Stimulated activated CD4-positive, alpha-beta T cell treated with anti-CD3 and anti-CD28 coated beads, Interleukin-15, amount 100 ng/mL, for 48 hours (primary cell): Measurements from ENCODE around the gene LRCOL1.

Source experiments
- DNase-seq, 2 donors: peaks; one replicate each; pipeline ENCODE4 v3.0.0-alpha.2; 2020; ENCODE audit warnings: low read depth in 2 of 2

LRCOL1 gene

DNA sequence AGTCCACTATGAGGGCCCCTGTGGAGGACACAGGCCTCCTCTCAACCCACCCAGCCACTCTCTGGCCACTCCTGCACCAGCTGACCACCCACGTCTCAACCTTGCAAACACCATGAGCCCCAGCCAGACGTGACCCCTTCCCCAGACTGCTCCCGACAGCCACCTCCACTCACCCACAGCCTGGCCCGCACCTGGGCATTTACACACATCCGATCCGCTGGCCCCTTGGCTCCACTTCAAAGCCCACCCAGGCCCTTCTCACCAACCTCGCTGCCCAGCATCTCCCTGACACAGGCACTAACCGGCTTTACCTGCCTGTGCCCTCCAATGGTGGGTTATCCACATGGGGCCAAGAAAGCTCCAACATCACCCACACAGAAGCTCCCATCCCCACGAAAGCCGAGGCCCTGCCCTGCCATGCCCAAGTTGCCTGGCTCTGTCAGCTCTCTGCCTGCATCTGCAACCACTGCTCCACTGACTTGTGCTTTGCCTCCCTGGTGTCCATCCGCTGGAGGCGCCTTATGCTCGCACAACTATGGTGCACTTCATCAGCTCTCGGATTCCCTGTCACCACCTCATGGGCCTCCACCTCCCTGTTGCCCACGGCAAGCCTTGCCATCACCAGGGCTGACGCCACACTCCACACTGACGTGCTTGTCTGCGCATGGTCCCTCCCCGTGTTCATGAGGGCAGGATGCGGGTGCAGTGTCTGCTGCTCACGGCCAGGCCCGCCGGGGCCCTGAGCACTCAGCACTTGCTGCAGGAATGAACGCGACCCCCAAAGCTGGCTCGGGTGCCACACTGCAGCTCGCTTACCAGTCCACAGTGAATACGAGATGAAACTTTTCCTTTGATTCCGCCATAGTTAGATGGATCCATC is 24.9 kb upstream of the LRCOL1 start:
- no peak for DNase-seq

DNA sequence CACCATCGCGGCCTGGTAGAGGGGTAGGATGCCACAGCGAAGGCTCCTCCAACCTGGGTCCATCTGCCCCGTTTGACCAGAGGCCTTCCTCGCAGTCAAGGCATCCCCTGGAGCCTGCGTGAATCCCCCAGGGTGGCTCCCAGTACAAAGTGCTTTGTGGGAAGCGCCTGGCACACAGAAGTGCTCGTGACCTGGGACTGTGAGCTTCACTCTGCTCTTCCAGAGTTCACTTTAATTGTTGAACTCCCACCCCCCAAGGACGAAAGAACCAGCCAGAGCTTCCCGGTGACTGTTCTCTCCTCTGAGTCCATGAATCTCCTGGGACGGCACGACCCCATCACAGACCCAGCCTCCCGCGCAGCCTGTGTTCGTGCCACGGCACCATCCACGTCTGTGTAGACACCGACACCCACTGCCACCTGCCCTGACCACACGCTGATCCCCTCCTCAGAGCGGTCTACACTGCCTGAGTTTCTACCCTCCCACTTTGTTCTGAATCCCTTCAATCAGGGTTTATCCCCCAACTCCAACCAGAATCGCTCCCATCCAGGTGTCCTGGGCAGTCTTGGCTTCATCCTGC is 24.1 kb upstream of the LRCOL1 start:
- DNase-seq = no peak

DNA sequence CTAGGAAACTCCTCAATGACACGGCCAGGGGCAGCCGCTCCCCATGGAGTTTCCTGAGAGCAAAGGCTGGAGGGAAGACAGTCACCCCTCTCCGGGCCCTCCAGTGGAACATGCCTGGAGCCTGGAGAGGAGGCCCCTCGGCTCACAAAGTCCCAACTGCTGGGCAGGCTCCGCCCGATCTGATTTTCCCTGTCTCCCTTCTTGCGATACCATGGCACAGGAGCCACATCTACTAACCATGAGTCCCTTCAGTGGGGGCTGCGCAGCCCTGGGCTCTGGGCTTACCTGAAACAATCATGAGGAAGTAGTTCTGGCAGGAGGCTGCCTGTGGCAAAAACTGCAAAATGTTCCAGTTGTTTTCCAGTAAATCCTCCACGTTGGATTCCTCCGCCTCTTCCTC is 23.5 kb upstream of the LRCOL1 start:
- DNase-seq = no peak

DNA sequence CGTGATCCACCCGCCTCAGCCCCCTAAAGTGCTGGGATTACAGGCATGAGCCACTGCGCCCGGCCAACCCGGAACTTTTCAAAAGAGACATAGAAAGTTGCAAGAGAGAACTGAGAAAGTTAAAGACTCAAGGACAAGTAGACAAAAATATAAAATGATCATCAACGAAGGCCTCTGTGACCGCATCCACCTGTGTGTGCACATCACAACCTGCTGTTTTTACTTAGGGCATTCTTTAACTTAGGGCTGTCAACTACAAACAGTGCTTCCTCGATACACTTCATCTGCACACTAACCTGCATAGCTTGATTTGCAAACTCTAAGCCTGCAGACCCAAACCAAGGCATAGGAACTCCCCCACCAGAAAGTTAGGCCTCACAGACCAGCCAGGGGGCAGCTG is 23.0 kb upstream of the LRCOL1 start:
- DNase-seq = no peak

DNA sequence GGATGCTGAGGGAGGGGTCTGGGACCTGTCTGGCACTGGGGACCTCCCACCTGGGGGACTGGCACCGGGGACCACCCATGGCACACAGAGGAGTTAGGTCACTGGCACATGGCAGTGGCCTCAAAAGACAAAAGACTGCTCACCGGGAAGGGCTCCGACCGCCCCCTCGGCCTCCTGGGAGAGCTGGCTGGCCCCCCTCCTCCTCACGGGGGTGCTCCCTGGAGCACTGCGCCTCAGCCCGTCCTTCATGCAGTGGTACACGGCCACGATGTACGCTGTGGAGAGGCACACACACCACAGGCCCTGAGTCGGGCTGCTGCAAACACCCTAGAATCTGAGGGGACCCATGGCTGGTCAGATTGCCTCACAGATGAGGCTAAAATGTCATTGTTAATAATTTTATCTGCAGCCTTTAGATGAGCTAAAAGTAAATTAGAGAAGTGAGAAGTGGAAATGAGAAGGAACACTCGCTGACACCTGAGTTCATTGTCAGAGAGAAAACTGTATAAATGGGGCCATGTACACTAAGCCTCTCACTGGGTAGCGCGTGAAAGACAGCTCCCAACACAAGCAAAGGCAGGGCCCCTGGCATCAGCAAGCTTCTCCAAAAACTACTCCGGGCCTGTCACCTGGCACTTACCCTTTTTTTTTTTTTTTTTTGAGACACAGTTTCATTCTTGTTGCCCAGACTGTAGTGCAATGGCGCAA is 22.3 kb upstream of the LRCOL1 start:
- DNase-seq = no peak

DNA sequence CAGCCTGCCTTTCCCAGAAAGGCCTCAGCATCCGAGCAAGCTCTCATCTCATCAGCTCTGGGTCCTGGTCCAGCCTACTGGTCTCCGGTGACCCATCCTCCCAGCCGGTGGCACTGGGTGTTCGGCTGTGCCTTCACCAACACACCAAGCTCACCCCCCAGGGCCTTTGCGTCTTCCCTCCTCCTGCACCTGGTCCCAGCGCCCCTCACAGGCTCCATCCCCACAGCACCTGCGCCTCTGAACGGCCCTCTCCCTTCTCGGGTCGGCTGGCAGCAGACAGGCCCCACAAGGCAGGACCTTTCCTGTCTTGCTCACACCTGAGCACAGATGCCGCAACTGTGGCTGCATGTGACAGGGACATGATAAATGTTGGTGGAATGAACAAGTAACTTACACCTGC is 21.3 kb upstream of the LRCOL1 start:
- DNase-seq = no peak

DNA sequence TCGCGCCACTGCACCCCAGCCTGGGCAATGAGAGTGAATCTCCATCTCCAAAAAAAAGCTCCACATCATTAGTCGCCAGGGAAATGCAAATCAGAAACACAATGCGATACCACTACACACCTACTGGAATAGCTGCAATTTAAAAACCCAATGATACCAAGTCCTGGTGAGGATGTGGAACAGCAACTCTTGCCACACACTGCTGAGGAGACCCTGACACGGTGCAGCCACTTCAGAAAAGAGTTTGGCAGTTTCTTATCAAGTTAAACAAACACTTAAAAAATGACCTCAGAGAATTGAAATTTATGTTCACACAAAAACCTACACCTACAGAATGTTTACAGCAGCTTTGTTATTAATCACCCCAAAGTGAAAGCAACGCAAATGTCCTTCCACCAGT is 20.3 kb upstream of the LRCOL1 start:
- DNase-seq = no peak

DNA sequence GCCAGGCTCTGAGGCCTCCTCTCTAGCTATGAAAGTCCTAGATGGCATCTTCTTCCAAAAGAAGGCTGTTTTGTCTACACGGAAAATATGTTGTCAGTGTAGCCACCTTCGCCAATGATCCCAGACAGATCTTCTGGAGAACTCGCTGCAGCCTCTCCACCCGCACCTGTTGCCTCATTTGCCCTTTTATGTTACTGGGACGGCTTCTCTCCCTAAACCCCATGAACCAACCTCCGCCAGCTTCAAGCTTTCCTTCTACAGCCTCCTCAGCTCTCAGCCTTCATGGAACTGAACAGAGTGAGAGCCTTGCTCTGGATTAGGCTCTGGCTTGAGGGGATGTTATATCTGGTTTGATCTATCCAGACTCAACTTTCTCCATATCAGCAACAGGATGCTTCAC is 18.9 kb upstream of the LRCOL1 start:
- no peak for DNase-seq

DNA sequence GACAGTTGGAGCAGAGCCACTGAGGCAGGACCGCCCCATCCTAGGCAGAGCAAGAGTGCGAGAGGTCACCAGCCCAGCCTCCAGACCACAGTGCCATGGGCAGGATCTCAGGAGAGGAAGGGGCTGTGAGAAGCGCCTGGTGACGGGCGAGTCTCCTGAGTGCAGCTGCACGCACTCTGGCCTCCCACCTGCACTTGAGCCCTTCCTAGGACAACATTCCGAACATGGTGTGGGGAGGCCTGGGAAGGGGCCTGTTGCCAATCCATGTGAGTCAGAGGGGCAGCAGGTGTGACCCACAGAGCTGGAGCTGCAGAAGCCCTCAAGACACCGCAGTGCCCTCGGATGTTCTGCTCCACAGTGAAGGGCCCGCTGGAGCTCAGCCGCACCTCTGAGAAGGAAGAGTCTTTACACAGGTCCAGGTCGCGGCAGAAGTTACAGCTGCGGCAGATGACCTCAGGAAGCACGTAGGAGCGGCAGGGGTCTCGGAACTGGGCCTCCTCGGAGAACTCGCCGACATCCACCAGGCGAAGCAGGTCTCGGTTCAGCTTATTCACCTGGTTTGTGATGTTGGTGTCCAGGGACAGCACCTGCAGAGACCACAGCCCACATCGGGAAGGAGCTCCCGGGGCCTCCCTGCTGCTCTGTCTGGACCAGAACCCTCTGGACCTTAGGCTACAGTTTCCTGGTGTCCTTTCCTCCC is 15.5 kb upstream of the LRCOL1 start:
- no peak for DNase-seq

DNA sequence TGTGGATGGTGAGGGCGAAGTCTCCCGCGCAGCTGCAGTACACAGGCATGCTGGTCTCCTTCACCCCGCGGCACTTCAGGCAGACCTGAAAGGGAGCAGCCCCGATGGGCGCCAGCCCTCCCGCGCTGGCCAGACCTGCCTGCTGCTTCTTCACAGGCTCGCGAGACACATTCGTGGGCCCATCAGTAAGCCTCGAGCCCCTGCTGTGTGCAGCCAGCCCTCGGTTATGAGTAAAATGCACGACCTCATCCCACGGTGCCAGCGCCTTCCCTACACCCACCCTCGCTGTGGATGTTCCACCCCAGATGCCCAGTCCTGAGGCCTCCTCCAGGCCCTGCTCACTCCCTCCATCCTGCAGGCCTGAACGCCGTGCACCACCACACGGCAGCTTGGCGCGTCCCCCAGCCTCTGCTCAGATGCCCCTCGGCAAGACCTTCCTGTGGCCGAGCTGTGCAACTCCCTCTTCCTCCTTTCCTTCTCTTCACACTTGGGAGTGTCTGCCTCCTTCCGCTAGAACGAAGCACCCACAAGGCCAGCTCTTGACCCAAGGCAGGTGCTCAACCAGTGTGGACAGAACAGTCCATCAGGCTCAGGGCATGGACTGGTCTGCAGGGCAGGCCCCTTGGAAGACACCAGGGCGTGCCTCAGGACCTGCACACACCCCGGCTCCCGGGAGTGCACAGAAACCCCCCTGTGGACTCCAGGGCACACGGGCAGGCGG is 14.7 kb upstream of the LRCOL1 start:
- DNase-seq = no peak

DNA sequence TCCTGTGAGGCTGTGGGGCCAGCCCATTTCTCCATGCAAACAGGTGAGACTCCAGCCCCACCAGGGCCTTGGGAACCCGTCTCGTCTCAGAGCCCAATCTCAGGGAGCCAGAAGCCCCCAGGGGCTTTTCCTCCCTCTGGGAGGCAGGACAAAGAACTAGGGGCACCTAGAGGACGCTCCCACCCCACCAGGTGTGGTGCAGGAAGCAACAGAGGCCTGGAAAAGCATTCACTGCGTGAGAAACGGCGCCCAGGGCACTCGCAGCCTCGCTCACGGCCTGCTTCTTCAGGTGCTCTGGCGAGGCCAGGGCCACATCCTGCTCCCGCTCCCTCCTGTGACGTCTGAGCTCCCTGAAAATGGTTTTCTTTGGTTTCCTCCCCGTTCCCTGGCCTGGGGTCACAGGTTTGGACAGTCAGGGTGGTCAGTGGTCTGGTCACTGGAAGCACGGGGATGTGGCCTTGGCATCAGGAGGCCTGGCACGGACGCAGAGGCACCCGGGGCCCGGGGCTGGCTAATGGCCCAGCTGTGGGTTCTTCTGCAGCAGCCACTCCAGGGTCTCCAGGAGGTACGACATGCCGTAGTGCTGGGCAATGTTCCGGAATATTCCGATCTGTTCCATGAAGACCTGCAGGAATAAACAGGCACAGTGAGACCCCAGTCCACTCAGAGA is 13.9 kb upstream of the LRCOL1 start:
- DNase-seq = no peak

DNA sequence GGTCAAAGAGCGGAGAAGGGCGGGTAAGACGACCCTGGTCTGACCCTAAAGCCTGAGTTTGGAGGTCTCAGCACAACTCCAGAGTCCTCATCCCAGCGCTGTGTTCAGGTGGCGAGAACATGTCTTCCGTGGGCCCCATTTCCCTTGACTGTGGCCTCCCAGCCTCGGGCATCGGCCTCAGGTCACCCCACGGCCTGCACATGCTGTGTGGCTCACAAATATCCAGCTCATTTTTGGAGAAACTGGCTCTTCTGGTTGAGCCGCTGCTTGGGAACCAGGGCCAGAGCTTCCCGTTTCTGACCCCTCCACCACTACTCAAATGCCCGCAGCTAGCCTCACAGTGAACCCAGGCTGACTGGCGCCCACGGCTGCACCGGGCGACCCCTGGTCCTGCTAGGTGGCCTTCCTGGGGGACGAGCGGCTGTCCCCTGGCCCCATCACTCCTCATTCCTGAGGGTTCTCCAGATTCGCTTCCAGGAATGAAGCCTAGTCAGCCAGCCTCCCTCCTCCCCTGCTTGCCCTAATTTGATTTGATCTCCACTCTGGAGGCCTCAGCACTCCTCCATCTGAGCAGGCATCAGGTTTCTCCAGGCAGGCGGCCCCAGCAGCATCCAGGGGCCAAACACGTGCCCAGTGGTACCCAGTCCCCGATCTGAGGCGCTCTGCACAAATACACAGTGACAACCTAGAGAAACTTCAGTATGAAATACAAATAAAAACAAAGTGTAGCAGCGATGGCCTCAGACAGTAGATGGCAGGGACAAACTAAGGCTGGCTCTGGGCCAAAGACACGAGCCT is 12.9 kb upstream of the LRCOL1 start:
- DNase-seq = no peak

DNA sequence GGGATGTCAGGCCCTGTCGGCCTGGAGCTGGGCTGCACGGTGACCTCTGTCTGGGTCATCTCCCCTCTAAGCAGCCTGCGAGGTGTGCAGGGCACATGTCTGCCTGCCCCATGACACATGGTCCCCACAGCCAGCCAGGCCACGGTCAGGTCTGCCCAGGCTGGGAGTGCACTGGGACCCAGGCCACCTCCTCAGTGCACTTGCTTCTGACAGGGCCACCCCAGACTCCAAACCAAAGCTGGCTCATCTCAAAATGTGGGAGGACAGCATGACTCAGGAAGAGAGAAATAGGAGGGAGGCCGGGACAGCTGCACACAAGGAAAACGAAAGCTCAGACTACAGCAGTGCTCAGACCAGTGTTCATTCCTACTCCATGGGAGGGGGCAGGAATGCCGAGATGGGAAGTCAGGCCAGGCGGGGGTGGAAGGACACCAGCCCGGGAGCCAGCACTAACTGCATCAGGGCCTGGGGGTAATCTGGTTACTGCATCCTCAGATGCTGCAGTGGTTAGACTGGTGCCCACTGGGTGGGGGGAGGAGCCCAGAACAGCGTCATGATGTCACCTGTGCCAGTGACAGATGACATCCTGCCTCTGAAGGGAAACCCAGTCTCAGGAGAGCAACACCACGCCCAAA is 12.2 kb upstream of the LRCOL1 start:
- DNase-seq = no peak

DNA sequence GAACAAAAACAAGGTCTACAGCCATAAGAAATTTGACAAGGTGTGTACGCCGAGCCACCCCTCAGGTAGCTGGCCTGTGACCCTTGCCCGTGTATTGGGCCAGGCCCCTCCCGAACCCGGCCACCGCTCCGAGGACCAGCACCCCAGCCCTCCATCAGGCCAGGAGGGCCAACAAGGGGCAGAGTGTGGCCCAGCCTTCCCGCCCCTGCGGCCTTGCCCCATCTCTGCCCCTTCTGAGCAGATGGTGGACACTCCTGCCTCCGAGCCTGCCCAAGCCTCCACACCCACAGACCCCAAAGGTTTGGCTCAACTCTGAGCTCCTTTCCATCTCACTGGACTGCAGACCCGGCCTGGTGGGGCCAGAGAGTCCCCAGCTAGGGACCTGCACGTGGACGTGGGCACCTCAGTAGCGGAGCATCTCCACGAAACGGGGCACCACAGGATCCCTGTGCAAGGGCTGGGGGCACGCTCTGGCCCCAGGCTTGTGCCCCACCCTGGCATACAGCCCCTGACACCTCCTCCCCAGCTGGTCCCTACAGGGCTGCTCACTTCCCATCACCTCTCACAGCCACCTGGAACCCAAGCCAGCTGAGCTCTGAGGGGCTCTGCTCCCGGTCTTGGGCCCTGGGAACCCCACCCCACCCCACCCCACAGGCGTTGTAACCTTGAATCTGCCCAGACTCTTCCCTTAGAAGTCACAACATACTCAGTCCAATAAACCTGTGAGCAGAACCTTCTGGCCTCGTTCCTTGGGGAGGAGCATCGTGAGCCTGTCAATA is 11.5 kb upstream of the LRCOL1 start:
- DNase-seq = no peak

DNA sequence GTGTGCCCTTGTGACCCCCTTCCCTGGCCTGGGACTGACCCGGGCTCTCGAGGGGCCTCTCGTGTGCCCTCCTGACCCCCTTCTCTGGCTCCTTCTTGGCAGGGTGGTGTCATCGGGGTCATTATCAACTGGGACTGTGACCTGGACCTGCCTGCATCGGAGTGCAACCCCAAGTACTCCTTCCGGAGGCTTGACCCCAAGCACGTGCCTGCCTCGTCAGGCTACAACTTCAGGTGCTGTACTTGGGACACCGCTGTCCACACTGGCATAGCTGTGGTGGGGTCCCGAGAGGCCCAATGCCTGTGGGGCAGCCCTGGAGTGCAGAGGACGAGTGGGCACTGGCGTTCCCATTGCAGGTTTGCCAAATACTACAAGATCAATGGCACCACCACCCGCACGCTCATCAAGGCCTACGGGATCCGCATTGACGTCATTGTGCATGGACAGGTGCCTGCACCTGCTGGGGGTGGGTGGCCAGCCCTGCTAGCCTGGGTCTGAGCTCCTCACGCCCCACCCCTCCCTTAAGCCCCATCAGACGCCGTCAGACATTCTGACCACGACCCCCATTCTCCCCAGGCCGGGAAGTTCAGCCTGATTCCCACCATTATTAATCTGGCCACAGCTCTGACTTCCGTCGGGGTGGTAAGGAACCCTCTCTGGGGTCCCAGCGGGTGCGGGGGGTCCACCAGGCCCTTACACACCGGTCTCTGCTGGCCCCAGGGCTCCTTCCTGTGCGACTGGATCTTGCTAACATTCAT is 10.7 kb upstream of the LRCOL1 start:
- DNase-seq = no peak

DNA sequence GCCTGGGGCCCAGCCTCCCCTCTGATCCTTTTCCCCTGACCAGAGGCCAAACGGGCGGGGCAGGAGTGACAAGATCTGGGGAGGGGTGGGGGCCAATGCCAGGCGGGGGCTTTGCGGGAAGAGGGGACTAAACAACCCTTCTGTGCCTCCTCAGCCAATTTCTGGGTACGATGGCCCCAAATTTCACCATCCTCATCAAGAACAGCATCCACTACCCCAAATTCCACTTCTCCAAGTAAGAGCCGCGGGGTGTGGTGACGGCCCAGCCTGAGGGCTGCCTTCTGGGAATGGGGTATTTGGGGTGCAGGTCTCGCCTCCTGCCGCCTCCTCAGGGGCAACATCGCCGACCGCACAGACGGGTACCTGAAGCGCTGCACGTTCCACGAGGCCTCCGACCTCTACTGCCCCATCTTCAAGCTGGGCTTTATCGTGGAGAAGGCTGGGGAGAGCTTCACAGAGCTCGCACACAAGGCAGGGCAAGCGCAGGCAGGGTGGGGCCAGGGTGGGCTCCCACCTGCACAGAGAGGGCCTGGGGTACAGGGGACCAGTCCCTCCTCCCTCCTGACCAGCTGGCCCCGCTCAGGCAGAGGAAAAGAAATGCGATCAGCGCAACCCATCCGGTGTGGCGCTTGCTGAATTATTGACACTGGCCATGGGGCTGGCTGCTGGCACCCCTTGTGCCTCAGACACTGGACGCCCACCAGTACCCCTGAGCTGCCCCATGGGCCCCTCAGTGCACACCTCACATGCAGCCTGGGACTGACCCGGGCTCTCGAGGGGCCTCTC is 9.9 kb upstream of the LRCOL1 start:
- no peak for DNase-seq

DNA sequence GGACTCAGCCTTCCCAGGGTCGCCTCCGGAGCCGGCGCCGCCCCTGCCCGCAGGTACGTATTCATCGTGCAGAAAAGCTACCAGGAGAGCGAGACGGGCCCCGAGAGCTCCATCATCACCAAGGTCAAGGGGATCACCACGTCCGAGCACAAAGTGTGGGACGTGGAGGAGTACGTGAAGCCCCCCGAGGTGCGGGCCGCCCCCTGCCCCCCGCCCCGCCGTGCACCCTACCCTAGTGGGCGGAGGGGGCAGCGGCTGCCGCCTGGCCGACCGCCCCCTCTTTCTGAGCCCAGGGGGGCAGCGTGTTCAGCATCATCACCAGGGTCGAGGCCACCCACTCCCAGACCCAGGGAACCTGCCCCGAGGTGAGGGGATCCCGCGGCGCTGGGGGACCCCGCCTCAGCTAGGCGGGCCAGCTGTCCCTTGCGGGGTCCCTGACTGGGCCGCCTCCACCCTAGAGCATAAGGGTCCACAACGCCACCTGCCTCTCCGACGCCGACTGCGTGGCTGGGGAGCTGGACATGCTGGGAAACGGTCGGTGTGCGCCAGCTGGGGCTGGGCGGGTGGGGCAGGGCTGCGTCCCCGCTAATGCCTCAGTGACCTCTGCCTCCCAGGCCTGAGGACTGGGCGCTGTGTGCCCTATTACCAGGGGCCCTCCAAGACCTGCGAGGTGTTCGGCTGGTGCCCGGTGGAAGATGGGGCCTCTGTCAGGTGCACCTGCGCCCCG is 9.2 kb upstream of the LRCOL1 start:
- no peak for DNase-seq
